Cardiac muscle cell (in vitro differentiated cells and primary cell): Measurements from ENCODE around the gene FCSK. TPM values are rescaled to one million over a fixed set of nuclear protein-coding genes. Genes with fewer than 3 reads are reported as not detected.
"Not testable (repeated sequence)": the region's sequence is repeated elsewhere in the genome, so short reads cannot be mapped to it uniquely, and the experiment has no call there.

Source experiments
- DNase-seq, 2 donors: peaks; one replicate each; pipeline versions ENCODE4 v3.0.0 to v3.0.0-alpha.2; 2010 to 2017; ENCODE audit warnings: low read depth in 1 of 2, low spot score in 1 of 2
- H3K27ac ChIP-seq: fragments of 200-600 bp; sonication (generic); 2 replicates; pipeline ENCODE4 v1.5.1; 2016
- H3K27me3 ChIP-seq: fragments of 200-600 bp; sonication (generic); 2 replicates; pipeline ENCODE4 v1.6.0; 2016; ENCODE audit warnings: control low read depth
- H3K36me3 ChIP-seq: fragments of 200-600 bp; sonication (generic); 2 replicates; pipeline ENCODE4 v1.5.1; 2016; ENCODE audit warnings: control low read depth
- H3K4me1 ChIP-seq: fragments of 200-600 bp; sonication (generic); 2 replicates; pipeline ENCODE4 v1.8.1; 2017; ENCODE audit warnings: low read depth, mild to moderate bottlenecking, mixed run types
- H3K4me3 ChIP-seq: fragments of 200-600 bp; sonication (generic); 2 replicates; pipeline ENCODE4 v1.5.1; 2016; ENCODE audit warnings: mild to moderate bottlenecking
- H3K9me3 ChIP-seq: fragments of 200-600 bp; sonication (generic); 2 replicates; pipeline ENCODE4 v1.5.1; 2017; ENCODE audit warnings: low read depth, mild to moderate bottlenecking, control low read depth
- CTCF ChIP-seq: IDR thresholded peaks from 2 replicates; pipeline ENCODE4 v1.5.1; 2012; ENCODE audit warnings: low read depth, mild to moderate bottlenecking, low read length
- polyA plus RNA-seq: library from polyadenylated mRNA; unstranded; fragments of >200 nt; fragmentation: Nextera tagmentation; extraction: Ambion mirVana; gene quantifications from 2 replicates; pipeline ENCODE4 v1.2.1, GENCODE V29; 2016
- total RNA-seq: library from RNA; depleted of rRNA; stranded (reverse); fragments of >200 nt; gene quantifications from 2 replicates; pipeline ENCODE4 v1.2.3, GENCODE V29; 2016

The FCSK gene
- total and polyA plus RNA-seq, 2 experiments from 2014 or later, result 12.0 to 22.5 TPM

GRCh38 chr16:70448075-70448474, 6.3 kb upstream of the FCSK start:
- H3K4me3 ChIP-seq, result no peak overlapping the region
- no peaks in the 10 kb centered on the region for H3K27me3 ChIP-seq
- H3K36me3 ChIP-seq, result no peaks in the 10 kb centered on the region
- no peak for TF ChIP-seq CTCF
- no peak for DNase-seq
- peaks cover 7% of the 10 kb centered on the region for H3K4me1 ChIP-seq
- H3K27ac ChIP-seq, result no peak overlapping the region
- no peaks in the 10 kb centered on the region for H3K9me3 ChIP-seq

- not testable (repeated sequence) for H3K27me3 ChIP-seq, H3K4me3 ChIP-seq, H3K27ac ChIP-seq, DNase-seq, H3K9me3 ChIP-seq, H3K36me3 ChIP-seq
- H3K4me1 ChIP-seq, result peaks cover 14% of the 10 kb centered on the region
These were observed 4.0 kb upstream of the FCSK start for GRCh38 chr16:70450142-70451003.

- not testable (repeated sequence) for H3K4me3 ChIP-seq, H3K36me3 ChIP-seq, H3K9me3 ChIP-seq, DNase-seq, H3K27me3 ChIP-seq, H3K27ac ChIP-seq
- H3K4me1 ChIP-seq, result peaks cover 14% of the 10 kb centered on the region
These were observed 3.4 kb upstream of the FCSK start for GRCh38 chr16:70451004-70451340.

GRCh38 chr16:70453117-70453891, 1.1 kb upstream of the FCSK start:
- Histone ChIP-seq H3K27ac (peak overlapping the region; percentile 100), H3K36me3 (no peaks in the 10 kb centered on the region), H3K27me3 (no peaks in the 10 kb centered on the region), H3K9me3 (no peaks in the 10 kb centered on the region), H3K4me3 (peak overlapping the region; percentile 54), H3K4me1 (peaks cover 8% of the 10 kb centered on the region)
- no peak for DNase-seq
- no peak for TF ChIP-seq CTCF

- peak overlapping the region; percentile 54 for H3K4me3 ChIP-seq
- TF ChIP-seq CTCF, result no peak
- H3K9me3 ChIP-seq, result no peaks in the 10 kb centered on the region
- H3K36me3 ChIP-seq, result no peaks in the 10 kb centered on the region
- peak overlapping the region; percentile 100 for H3K27ac ChIP-seq
- H3K27me3 ChIP-seq, result no peaks in the 10 kb centered on the region
- H3K4me1 ChIP-seq, result peaks cover 8% of the 10 kb centered on the region
- DNase-seq, result no peak
These were observed 538 bp upstream of the FCSK start for GRCh38 chr16:70453892-70454221.

- DNase-seq, result no peak
- H3K9me3 ChIP-seq, result no peaks in the 10 kb centered on the region
- no peak overlapping the region for H3K27ac ChIP-seq
These were observed 1.5 kb downstream of the FCSK start for GRCh38 chr16:70455910-70456309.

More at GRCh38 chr16:70455910-70456309, 1.5 kb downstream of the FCSK start:
- no peaks in the 10 kb centered on the region for H3K36me3 ChIP-seq
- no peaks in the 10 kb centered on the region for H3K27me3 ChIP-seq
- H3K4me3 ChIP-seq, result no peak overlapping the region
- no peak for TF ChIP-seq CTCF
- H3K4me1 ChIP-seq, result peaks cover 8% of the 10 kb centered on the region
